ENCODE data around the gene CDH11. TPM values are rescaled to one million over a fixed set of nuclear protein-coding genes. Genes with fewer than 3 reads are reported as not detected.

The CDH11 gene
- total RNA-seq, 4 donors from 2014 or later: 28.2 to 74.1 (median 53.2) TPM

- TF ChIP-seq CTCF (IDR thresholded peaks at IDR 0.05): no peak
- ATAC-seq (ENCODE audit: low FRiP score): no peak
- no peak for DNase-seq (ENCODE audit: low spot score)
Measured at GRCh38 chr16:65057184-65057583, 64.7 kb downstream of the CDH11 start.

GRCh38 chr16:65054457-65054856, 67.4 kb downstream of the CDH11 start:
- ATAC-seq (ENCODE audit: low FRiP score) (no peak), DNase-seq (ENCODE audit: low spot score) (no peak)
- TF ChIP-seq CTCF (IDR thresholded peaks at IDR 0.05): no peak

GRCh38 chr16:65049679-65050078, 72.2 kb downstream of the CDH11 start:
- no peak for TF ChIP-seq CTCF (IDR thresholded peaks at IDR 0.05)
- ATAC-seq (ENCODE audit: low FRiP score) (no peak), DNase-seq (ENCODE audit: low spot score) (no peak)

GRCh38 chr16:65045961-65046360, 75.9 kb downstream of the CDH11 start:
- TF ChIP-seq CTCF (IDR thresholded peaks at IDR 0.05): no peak
- DNase-seq (ENCODE audit: low spot score) (no peak), ATAC-seq (ENCODE audit: low FRiP score) (no peak)

- ATAC-seq (ENCODE audit: low FRiP score) (peak; percentile 51), DNase-seq (ENCODE audit: low spot score) (no peak)
- no peak for TF ChIP-seq CTCF (IDR thresholded peaks at IDR 0.05)
Measured at GRCh38 chr16:65044873-65045272, 77.0 kb downstream of the CDH11 start.

GRCh38 chr16:65044026-65044425, 77.8 kb downstream of the CDH11 start:
- no peak for TF ChIP-seq CTCF (IDR thresholded peaks at IDR 0.05)
- no peak for DNase-seq (ENCODE audit: low spot score)

GRCh38 chr16:65042438-65043365, 79.2 kb downstream of the CDH11 start:
- ATAC-seq (ENCODE audit: low FRiP score): no peak
- no peak for TF ChIP-seq CTCF (IDR thresholded peaks at IDR 0.05)
- no peak for DNase-seq (ENCODE audit: low spot score)

More at GRCh38 chr16:65044026-65044425, 77.8 kb downstream of the CDH11 start:
- ATAC-seq (ENCODE audit: low FRiP score): no peak
